ENCODE results near the gene CCDC87.
"Not testable (repeated sequence)": the region's sequence is repeated elsewhere in the genome, so short reads cannot be mapped to it uniquely, and the experiment has no call there.

Gene CCDC87

DNA sequence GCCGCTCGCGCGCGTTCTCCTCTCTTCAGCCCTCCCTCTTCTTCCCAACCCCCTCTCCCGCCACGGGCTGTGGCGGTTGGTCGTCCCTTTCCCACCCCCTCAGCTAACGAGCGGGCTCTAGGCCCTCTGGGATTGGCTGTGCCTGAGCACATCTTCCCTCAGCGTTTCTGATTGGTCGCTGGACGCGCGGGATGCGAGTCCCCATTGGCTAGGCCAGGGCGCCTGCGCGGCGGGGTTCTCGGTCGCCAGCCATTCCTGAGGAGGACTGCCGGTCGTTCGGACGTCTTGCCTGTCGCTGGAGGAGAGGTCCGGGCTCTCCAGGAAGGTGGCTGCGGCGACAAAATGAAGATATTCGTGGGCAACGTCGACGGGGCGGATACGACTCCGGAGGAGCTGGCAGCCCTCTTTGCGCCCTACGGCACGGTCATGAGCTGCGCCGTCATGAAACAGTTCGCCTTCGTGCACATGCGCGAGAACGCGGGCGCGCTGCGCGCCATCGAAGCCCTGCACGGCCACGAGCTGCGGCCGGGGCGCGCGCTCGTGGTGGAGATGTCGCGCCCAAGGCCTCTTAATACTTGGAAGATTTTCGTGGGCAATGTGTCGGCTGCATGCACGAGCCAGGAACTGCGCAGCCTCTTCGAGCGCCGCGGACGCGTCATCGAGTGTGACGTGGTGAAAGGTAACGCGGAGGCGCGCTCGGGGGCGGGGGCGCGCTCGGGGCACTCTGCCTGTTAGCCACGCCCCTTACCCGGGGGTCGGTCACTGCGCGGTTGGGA, 23.7 kb upstream of the CCDC87 start, which contains the start of gene RBM14:
Gene RBM14, plus strand, starts transcription at position 252 of the 776 bp plus-strand sequence. Its CDS starts 91 bp downstream, at position 343.
- DNase-seq = peak; percentile 100

DNA sequence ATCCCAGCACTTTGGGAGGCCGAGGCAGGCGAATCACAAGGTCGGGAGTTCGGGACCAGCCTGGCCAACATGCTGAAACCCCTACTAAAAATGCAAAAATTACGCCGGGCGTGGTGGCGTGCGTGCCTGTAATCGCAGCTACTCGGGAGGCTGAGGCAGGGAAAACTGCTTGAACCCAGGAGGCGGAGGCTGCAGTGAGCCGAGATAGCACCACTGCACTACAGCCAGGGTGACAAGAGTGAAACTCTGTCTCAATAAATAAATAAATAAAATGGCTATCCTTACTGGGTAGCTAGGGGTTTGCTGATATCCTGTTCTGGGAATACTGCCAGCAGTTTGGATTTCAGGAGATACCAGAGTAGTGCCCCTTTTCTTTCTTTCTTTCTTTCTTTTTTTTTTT, 21.2 kb upstream of the CCDC87 start:
- DNase-seq = no peak

DNA sequence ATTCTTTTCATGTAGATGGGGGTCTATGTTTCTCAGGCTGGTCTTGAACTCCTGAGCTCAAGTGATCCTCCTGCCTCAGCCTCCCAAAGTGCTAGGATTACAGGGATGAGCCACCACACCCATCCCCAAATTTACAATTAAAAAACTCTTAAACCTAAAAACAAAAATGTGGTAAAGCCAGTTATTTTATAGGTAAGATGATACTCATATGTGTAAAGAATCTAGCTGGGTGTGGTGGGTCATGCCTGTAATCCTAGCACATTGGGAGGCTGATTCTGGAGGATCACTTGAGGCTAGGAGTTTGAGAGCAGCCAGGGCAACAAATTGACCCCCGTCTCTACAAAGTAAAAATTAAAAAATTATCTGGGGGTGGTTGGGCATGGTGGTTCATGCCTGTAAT, 19.6 kb upstream of the CCDC87 start:
- DNase-seq = no peak

DNA sequence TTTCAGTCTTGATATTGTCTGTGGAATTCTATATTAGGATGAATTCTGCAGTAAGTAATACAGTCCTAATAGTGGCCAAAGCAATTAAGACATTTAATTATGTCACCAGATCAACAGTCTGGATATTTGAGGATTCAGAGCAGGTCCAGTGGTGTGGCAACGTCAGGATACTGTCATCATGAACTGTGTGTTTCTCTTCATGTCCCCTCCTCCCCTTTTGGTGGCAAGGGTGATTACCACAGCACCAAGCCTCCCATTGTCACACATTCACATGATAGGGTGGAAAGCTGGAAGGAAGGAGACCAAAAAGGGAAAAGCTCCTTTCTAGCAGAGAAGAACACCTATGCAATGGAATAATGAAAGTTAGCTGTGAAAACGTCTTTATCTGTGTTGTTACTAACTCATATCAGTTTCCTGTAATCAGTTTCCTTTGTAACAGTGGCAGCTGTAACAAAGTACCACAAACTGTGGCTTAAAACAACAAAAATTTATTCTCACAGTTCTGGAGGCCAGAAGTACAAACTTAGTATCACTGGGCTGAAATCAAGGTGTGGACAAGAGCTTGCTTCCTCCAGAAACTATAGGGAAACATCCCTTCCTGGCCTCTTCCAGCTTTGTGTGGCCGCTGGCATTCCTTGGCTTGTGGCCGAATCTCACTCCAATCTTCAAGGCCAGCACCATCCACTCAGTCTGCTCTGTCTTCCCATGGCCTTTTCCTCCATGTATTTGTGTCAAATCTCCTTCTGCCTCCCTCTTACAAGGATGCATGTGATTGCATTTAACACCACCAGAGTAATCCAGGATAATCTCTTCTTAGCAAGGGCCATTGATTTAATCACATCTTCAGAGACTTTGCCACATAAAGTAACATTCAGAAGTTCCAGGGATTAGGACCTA, 17.1 kb upstream of the CCDC87 start:
- DNase-seq = no peak

DNA sequence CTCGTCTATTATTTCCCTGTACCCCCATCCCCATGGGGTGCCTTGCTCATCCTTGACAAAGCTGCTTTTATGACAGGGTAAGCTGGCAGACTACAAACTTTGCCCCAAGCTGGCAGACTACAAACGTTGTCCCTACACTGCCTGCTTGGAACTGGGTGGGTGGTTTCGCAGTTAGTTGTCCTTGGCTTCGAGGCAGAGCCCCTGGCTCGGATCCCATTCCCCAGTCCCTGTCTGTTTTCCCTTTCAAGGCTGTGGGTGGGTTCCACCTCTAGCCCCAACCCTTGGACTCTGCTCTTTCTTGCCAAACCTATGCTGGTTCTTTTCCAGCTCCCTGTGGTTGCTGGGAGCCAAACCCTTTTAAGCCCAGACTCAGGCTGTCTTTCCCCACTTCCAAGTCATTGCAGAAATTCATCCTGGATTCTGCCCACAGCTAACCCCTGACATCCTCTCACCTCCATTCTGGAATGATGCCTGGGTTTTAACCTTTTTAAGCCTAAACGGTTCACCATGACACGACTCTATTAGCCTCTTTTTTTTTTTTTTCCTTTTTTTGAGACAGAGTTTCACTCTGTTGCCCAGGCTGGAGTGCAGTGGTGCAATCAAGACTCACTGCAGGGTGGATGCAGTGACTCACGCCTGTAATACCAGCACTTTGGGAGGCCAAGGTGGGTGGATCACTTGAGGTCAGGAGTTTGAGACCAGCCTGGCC, 14.4 kb upstream of the CCDC87 start:
- peak; percentile 35 for DNase-seq

DNA sequence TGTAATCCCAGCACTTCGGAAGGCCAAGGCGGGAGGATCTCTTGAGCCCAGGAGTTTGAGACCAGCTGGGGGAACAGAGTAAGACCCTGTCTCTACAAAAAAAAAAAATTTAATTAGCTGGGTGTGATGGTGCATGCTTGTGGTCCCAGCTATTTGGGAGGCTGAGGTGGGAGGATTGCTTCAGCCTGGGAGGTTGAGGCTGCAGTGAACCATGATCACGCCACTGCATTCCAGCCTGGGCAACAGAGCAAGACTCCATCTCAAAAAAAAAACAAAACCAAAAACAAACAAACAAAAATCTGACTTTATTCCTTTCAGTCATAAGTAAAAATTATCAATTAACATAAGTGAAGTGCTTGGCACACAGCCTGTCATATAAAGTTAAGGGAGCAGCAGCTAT, 13.7 kb upstream of the CCDC87 start:
- not testable (repeated sequence) for DNase-seq

DNA sequence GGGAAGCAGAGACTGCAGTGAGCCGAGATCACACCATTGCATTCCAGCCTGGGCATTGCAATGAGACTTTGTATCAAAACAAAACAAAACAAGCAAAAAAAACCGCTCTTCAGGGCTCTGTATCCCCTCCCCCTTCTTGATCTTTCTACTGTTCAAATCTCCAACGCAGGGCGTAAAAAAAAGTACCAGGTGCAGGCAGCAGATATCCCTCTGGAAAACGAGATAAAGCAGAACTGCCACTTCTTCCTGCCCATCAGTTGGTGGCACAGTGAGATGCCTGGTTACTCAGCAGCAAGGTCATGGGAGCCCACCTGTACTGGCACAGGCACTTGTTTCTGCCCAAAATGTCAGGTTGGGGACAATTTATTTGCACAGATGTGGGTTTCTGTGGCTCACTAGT, 11.3 kb upstream of the CCDC87 start:
- DNase-seq = no peak

DNA sequence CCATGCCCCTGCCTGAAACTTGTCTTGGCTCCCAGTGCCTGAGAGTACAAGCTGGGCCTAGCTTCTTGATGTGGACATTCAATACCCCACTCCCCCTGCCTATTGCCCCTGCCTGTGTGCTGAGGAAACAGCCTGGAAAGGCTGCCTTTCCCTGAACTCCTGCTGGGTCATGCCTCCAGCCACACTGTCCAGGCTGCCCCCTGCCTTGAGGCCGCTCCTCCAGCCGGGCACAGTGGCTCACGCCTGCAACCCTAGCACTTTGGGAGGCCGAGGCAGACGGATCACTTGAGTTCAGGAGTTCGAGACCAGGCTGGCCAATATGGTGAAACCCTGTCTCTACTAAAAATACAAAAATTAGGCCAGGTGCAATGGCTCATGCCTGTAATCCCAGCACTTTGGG, 10.2 kb upstream of the CCDC87 start:
- DNase-seq = no peak

DNA sequence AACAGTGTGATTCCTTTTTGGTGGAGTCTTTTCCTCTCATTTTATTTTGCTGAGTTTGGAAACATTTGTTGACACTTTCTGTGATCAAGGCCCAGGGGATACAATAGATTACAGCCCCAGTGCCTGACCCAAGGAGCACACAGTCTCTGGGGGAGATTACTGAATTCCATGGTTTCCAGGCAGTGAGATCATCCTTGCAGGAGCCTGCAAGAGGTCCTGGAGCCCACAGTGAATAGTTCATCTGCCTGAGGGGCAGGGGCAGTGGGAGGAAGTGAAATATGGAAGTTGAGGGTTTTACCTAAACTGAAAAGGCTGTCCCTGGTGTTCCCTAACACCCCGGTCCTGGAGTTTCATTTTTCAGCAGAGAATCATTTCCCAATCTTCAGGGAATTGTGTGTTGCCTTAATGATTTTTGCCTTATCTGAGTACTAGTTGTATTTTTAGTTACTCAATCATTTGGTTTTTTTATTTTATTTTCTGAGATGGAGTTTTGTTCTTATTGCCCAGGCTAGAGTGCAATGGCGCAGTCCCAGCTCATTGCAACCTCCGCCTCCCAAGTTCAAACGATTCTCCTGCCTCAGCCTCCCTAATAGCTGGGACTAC, 7.9 kb upstream of the CCDC87 start:
- DNase-seq = no peak

DNA sequence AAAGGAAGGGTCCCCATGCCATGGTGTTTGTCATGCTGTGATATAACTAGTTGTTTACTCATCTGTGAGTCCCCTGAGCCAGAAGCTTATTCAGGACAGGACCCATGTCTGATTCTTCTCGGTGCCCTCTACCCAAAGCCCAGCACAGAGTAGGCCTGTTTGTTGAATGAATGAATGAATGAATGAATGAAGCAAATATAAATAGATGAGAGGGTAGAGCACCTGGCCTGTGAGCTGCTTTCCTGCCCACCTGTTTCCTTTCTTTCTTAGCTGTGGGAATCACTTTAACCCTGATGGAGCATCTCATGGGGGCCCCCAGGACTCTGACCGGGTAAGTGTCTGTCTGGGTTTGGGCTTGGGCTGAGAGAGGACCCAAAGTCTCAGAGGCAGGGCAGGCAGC, 7.4 kb upstream of the CCDC87 start:
- DNase-seq = no peak

DNA sequence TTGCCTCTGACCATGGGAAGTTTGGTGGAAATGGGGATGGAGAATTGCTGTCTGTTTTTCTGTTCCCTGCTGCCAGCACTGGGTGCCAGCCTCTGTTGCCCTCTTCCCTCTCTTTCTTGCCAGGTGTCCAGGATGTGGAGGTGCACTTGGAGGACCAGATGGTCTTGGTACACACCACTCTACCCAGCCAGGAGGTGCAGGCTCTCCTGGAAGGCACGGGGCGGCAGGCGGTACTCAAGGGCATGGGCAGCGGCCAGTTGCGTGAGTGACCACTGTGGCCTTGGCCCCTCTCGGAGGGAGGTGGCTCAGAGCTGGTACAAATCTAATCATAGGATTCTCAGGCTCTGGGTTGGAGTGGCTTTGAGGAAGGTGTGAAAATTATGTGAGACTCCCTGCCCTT, 6.1 kb upstream of the CCDC87 start:
- no peak for DNase-seq

DNA sequence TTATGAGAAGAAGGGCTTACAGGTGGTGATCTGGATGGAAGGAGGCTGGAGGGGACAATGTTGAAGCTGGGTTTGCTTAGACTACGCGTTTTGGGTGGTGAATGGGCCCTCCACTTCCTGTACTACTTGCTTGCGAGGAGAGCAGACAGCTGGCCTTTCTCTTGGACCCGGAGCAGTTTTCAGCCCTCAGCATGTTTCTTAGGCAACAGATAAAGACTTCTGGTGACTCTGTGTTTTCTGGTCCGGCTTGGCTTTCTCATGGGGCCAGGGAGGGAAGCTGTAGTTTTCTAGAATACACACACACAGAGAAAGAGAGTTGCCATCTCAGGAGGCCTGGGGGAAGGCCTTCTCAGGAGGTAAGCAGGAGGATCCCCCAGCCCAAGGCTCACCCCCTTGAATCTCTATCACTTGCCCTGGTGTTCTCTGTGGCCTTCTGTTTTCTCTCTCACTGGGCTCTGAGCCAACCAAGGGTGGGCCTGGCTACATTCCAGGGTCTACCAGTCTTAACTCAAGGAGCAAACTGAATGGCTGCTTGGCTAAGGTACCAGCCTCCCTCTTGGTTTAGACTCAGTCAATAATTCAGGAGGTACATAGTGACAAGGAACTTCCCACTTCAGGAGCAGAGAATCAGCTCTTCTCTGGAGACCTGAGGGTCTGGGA, 2.5 kb upstream of the CCDC87 start:
- no peak for DNase-seq

DNA sequence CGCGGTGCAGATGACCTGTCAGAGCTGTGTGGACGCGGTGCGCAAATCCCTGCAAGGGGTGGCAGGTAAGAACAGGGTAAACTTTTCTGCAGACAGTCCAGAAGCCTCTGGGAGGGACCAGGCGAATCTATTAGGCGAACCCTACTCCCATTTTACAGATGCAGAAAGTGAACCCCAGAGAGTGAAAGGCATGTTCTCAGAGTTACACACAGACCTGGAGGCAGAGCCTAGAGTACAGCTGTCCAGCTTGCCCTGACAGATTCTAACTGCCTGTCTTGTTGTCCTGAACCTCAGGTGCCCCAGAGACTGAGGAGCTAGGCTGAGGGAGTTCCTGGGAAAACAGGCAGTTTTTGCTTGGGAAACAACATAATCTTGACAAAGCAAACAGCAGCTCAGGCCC, 787 bp upstream of the CCDC87 start:
- no peak for DNase-seq

DNA sequence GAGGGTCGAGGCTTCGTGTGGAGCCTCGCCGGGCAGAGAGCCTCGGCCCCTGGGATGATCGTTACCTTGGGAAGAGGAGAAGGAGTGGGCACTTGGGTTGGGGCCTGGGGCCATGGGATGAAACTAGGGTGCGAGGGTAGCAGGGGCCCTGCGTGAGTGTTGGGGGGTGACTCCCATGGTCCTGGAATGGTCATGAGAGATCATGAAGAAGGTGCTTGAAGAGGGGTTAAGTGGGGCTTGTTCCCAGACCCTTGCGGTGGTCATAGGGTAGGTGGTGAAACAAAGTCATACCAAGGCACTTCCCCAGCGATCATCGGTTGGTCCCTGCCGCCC, 406 bp upstream of the CCDC87 start:
- DNase-seq = no peak

DNA sequence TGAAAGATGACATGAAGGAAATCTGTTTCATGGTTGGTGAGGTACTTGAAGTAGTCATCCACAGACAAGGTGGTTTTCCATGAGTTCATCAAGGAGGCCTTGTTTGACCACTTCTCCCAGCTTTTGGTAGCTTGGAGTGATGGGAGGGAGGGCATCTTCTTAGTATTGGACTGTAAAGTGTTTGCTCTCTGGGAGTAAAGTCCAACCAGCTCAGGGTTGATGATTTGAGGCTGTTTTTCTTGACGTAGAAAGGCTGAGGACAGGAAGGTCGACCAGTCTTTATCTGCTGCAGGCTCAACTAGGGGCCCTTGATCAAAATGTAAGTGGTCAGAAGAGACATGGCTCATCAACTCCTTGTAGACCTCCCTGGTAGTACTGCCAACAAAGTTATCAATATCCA, 1.7 kb downstream of the CCDC87 start:
- no peak for DNase-seq

DNA sequence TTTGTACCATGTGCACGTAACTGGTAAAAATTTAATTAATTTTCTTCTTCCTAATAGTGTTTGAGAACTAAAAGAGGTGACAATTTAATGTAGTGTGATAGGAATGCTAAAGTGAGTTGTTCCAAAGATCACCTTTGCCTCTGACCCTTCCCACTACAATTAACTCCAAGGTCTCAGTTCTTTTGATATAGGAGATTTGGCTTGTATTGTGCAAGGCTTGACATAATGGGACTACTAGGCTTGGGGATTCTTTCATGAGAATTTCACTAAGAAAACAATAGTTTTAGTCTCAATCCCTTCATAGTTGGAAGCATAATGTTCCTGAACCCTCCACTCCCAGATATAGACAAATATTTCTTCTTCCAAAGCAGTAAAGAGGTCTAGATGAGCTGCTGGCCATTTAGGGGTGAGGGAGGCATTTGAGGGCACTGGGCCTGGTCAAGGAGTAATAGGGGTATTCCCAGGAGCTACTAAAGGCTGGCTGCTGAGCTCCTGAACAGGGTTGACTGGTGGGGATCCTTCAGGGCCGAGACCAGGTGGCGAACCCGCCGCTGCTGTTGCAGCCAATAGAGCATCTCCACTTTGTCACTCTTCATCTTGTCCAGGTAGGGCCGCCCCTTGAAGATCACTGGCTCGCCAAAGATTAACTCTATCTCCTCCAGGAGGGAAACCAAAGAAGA, 2.7 kb downstream of the CCDC87 start:
- DNase-seq = no peak

DNA sequence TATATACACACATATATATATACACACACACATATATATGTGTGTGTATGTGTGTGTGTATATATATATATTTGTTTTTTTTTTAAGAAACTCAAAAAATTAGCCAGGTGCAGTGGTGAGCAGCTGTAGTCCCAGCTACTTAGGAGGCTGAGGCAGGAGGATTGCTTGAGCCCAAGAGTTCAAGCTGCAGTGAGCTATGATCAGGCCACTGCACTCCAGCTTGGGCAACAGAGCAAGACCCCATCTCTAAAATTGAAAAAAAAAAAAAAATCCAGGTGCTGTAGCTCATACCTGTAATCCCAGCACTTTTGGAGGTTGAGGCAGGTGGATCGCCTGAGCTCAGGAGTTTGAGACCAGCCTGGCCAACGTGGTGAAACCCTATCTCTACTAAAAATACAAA, 3.5 kb downstream of the CCDC87 start:
- not testable (repeated sequence) for DNase-seq

DNA sequence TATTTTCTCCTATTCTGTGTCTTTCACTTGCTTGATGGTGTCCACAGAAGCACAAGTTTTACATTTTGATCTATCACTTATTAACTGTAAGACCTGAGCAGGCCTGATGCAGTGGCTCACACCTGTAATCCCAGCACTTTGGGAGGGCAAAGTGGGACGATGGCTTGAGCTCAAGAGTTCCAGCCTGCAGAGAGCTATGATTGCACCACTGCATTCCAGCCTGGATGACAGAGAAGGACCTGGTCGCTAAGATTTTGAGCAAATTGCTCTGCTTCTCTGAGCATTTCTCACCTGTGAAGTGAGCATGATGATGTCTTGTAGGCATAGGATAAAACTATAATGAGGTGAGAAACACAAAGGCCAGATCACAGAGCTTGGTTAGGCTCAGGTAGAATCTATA, 6.7 kb downstream of the CCDC87 start:
- DNase-seq = no peak

DNA sequence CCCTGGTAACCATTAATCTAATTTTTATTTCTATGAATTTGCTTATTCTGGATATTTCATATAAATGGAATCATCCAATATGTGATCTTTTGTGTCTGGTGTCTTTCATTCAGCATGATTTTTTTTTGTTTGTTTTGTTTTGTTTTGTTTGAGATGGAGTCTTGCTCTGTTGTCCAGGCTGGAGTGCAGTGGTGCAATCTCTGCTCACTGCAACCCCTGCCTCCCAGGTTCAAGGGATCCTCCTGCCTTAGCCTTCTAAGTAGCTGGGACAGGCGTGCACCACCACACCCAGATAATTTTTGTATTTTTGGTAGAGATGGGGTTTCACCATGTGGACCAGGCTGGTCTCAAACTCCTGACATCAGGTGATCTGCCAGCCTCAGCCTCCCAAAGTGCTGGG, 7.4 kb downstream of the CCDC87 start:
- not testable (repeated sequence) for DNase-seq

DNA sequence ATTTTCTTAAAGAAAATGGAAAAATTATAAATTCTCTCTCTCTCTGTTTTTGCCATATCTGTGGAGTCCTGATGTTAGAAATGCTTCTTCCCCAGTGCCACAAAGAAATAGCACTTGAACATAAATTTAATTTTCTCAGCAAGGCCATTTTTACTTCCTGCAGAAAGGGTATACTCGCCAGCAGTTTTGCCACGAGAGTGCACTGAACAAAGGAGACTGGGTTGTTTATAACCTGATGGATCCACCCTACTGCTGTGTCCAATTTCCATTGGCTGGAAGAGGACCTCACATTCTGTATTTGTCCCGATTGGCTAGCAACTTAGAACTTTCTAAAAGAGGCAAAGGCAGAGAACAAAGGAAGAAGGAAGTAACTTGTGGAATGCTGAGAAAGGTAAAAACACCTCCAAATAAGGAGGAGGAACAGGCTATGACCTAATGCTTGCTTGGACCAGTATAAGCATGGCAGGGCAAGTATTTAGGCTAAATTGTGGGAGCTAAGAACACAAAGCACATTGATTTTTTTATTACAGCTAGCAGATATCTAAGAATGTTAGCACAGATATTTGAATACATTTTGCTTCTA, 10.2 kb downstream of the CCDC87 start:
- DNase-seq = not testable (repeated sequence)

DNA sequence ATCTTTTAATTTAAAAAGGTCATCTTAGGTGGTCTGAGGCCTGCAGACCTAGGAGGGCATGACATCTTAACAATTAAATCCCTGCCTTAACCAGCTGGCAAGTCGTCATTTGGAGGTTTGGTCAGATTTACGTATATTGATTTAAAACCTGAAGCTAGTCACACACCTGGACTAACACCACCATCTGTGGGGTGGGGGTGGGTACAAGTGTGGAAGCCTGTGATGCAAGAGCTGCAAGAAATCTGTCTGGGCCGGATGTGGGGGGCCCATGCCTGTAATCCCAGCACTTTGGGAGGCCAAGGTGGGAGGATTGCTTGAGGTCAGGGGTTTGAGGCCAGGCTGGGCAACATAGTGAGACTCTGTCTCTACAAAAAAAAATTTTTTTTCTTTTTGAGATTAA, 11.6 kb downstream of the CCDC87 start:
- DNase-seq = no peak

DNA sequence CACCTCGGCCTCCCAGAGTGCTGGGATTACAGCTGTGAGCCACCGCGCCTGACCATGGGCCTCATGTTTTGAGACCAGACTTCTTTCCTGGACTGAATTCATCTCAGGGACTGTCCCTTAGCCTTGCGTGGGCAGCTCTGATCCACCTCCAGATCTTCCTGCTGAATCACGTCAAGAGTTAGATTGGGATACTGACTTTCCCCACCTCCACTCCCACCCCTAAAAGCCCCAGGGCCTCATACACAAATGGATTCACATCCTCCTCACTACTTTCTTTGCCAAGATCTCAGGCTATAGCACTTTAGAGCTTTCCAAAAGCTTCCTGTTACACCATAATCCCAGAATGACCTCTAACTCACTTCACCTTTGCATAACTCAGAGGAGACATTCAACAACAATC, 12.1 kb downstream of the CCDC87 start:
- no peak for DNase-seq

Data from EL (cell line).